K562 (cell line): ENCODE results near the gene SNIP1. TPM values are rescaled to one million over a fixed set of nuclear protein-coding genes. Genes with fewer than 3 reads are reported as not detected.

Source experiments
- ATAC-seq: fragments of 200-7000 bp; cut with Tn5 transposase; 3 replicates; pipeline ENCODE4 v1.9.1; 2020; ENCODE audit warnings: moderate library complexity
- BruUV-seq: library from RNA; stranded (reverse); fragments of 400-500 nt; replicated peaks from 2 replicates; lab custom pipeline; 2021; lab: Mats Ljungman, UMichigan
- CTCF ChIA-PET: fragments of 300-600 bp; formaldehyde crosslinking; extraction: SDS; loops from one replicate; lab custom pipeline; 2021; ENCODE audit warnings: low intra/inter-chr PET ratio; lab: Yijun Ruan, JAX
- POLR2A ChIA-PET: fragments of 300-600, 350-650 bp; sonication (Branson Sonifier 250); formaldehyde crosslinking; extraction: SDS; loops from one replicate; lab custom pipeline; 2021; ENCODE audit warnings: antibody characterized with exemption, inconsistent platforms; lab: Yijun Ruan, JAX
- DNase-seq, 4 experiments: peaks; one replicate each; pipeline versions ENCODE4 v3.0.0 to v3.0.0-alpha.2; 2011 to 2018; ENCODE audit warnings: low spot score in 3 of 4, mixed read lengths in 3 of 4; ENCODE audit errors: extremely low read depth in 1 of 4
- FAIRE-seq: peaks from 2 replicates; lab custom pipeline; 2011; peaks lifted over from hg19 to GRCh38; lab: Jason Lieb, UNC
- H2AFZ ChIP-seq: 2 replicates; pipeline ENCODE4 v1.6.0; 2011; ENCODE audit warnings: low read depth, low read length, control low read depth, inconsistent platforms
- H3K27ac ChIP-seq: fragments of 200-600 bp; 3 replicates; pipeline ENCODE4 v1.8.0; 2011; ENCODE audit warnings: low read depth, mild to moderate bottlenecking, control low read depth, inconsistent platforms, low read length, moderate library complexity, mixed read lengths; ENCODE audit errors: extremely low read depth
- H3K27me3 ChIP-seq, 2 experiments: fragments of 300-600 bp in 1 of 2; 2 replicates in 1 of 2; 3 replicates in 1 of 2; pipeline versions ENCODE4 v1.6.0 to v1.8.0; 2011; ENCODE audit warnings: inconsistent platforms in 2 of 2, low read length in 2 of 2, mild to moderate bottlenecking in 1 of 2, mixed read lengths in 1 of 2, moderate library complexity in 1 of 2; ENCODE audit not compliant: control insufficient read depth in 2 of 2, insufficient read depth in 2 of 2
- H3K36me3 ChIP-seq: fragments of 300-600 bp; 3 replicates; pipeline ENCODE4 v1.8.0; 2011; ENCODE audit warnings: mild to moderate bottlenecking, low read length, inconsistent platforms; ENCODE audit not compliant: control insufficient read depth, insufficient read depth
- H3K4me1 ChIP-seq, 2 experiments: fragments of 200-600 bp in 1 of 2; replicated peaks in 1 of 2; 2 replicates in 1 of 2; 3 replicates in 1 of 2; pipeline versions ENCODE4 v1.5.1 to v1.8.0; 2011; ENCODE audit warnings: inconsistent platforms in 2 of 2, low read length in 2 of 2, mild to moderate bottlenecking in 1 of 2, mixed read lengths in 1 of 2, moderate library complexity in 1 of 2; ENCODE audit not compliant: control insufficient read depth in 2 of 2, insufficient read depth in 2 of 2
- H3K4me2 ChIP-seq: 2 replicates; pipeline ENCODE4 v1.6.1; 2011; ENCODE audit warnings: low read length, control low read depth, inconsistent platforms, mixed read lengths; ENCODE audit not compliant: insufficient read depth
- H3K4me3 ChIP-seq: fragments of 200-600 bp; sonication (generic), shearing (Covaris generic); 2 replicates; pipeline ENCODE4 v1.5.1; 2016; ENCODE audit warnings: control low read depth, inconsistent platforms
- H3K79me2 ChIP-seq: fragments of 200-600 bp; 3 replicates; pipeline ENCODE4 v1.8.0; 2011; ENCODE audit warnings: low read length, inconsistent platforms; ENCODE audit not compliant: control insufficient read depth, insufficient read depth
- H3K9ac ChIP-seq, 2 experiments: 2 replicates each; pipeline versions ENCODE4 v1.6.0 to v1.6.1; 2011; ENCODE audit warnings: low read depth in 2 of 2, low read length in 2 of 2, control low read depth in 1 of 2, inconsistent platforms in 1 of 2, mild to moderate bottlenecking in 1 of 2, mixed read lengths in 1 of 2; ENCODE audit not compliant: insufficient read depth in 1 of 2
- H3K9me1 ChIP-seq: one replicate; pipeline ENCODE4 v1.6.0; 2011; ENCODE audit warnings: inconsistent platforms, mild to moderate bottlenecking, low read length, moderate library complexity; ENCODE audit not compliant: control insufficient read depth, insufficient read depth
- H3K9me3 ChIP-seq: replicated peaks from 2 replicates; pipeline ENCODE4 v1.5.1; 2011; ENCODE audit warnings: low read depth, low read length, inconsistent platforms; ENCODE audit not compliant: control insufficient read depth, insufficient read depth
- H4K20me1 ChIP-seq: replicated peaks from 2 replicates; pipeline ENCODE4 v1.6.1; 2011; ENCODE audit warnings: low read length, inconsistent platforms, mixed read lengths; ENCODE audit not compliant: control insufficient read depth, insufficient read depth
- ARHGAP35 ChIP-seq: fragments of 450-650 bp; IDR thresholded peaks from 2 replicates; pipeline ENCODE4 v1.6.1; 2018; ENCODE audit not compliant: partially characterized antibody
- CBX3 ChIP-seq, 2 experiments: IDR thresholded peaks; 1 replicate in 1 of 2; 2 replicates in 1 of 2; pipeline ENCODE4 v1.6.1; 2012; ENCODE audit warnings: inconsistent platforms in 2 of 2, low read length in 2 of 2, borderline replicate concordance in 1 of 2, control low read depth in 1 of 2
- CREBBP ChIP-seq: IDR thresholded peaks from one replicate; pipeline ENCODE4 v1.6.1; 2012; ENCODE audit warnings: low read depth, mild to moderate bottlenecking, control low read depth, inconsistent platforms, low read length
- FOSL1 ChIP-seq: fragments of 200-800 bp; sonication (Bioruptor generic); conservative IDR thresholded peaks from 2 replicates; pipeline ENCODE4 v1.6.1; 2016; ENCODE audit warnings: missing genetic modification characterization, missing compliant biosample characterization
- HIVEP1 ChIP-seq: fragments of 250-450 bp; sonication (Bioruptor Pico); IDR thresholded peaks from 2 replicates; pipeline ENCODE4 v1.4.0; 2020; ENCODE audit warnings: mild to moderate bottlenecking
- MAFG ChIP-seq: fragments of 450-650 bp; conservative IDR thresholded peaks from 2 replicates; pipeline ENCODE4 v1.6.1; 2016; ENCODE audit warnings: missing genetic modification characterization, missing compliant biosample characterization
- NCOA2 ChIP-seq, 2 experiments: fragments of 450-650 bp; IDR thresholded peaks; 2 replicates each; pipeline ENCODE4 v1.6.1; 2018; ENCODE audit warnings: mild to moderate bottlenecking in 2 of 2, moderate library complexity in 1 of 2; ENCODE audit not compliant: partially characterized antibody in 2 of 2
- NR2C2 ChIP-seq, 2 experiments: fragments of 200-800 bp in 1 of 2; sonication (Bioruptor generic) in 1 of 2; sonication (generic) in 1 of 2; formaldehyde crosslinking in 1 of 2; IDR thresholded peaks; 2 replicates each; pipeline versions ENCODE4 v1.6.1 to v1.8.0; 2016 to 2022; ENCODE audit warnings: mild to moderate bottlenecking in 1 of 2, missing compliant biosample characterization in 1 of 2, missing genetic modification characterization in 1 of 2, missing genetic modification reagents in 1 of 2
- ZC3H11A ChIP-seq: IDR thresholded peaks from 2 replicates; pipeline ENCODE4 v1.6.1; 2012; ENCODE audit warnings: low read depth, low read length, improper control_type of control experiment
- ZKSCAN1 ChIP-seq: fragments of 150-350 bp; IDR thresholded peaks from 2 replicates; pipeline ENCODE4 v1.6.1; 2016; ENCODE audit warnings: low read depth, low read length
- ZNF395 ChIP-seq: fragments of 200-800 bp; sonication (Bioruptor generic); IDR thresholded peaks from 2 replicates; pipeline ENCODE4 v1.6.1; 2017; ENCODE audit warnings: missing genetic modification characterization, missing compliant biosample characterization
- ZSCAN32 ChIP-seq: fragments of 450-650 bp; formaldehyde crosslinking; IDR thresholded peaks from 2 replicates; pipeline ENCODE4 v1.4.0; 2020; ENCODE audit warnings: mild to moderate bottlenecking, moderate library complexity
- WGBS: fragments of 100-300 bp; shearing (Covaris generic); methylation state at CpG from one replicate; pipeline ENCODE4 v1.1.6; 2016; ENCODE audit warnings: low coverage, mixed read lengths; ENCODE audit not compliant: insufficient coverage; ENCODE audit errors: missing lambda C conversion rate; 5-methylcytosine and 5-hydroxymethylcytosine counted together
- in situ Hi-C: fragments of 300-500 bp; cut with MboI; formaldehyde crosslinking; loops from 4 replicates; pipeline ENCODE4 v1.15.0; 2018; ENCODE audit warnings: inconsistent platforms, mixed read lengths
- intact Hi-C: fragments of 100-400 bp; cut with micrococcal nuclease; formaldehyde crosslinking; loops from 2 replicates; pipeline ENCODE4 v1.14.2; 2022
- polyA plus RNA-seq, 8 experiments: library from polyadenylated mRNA; depleted of rRNA in 4 of 8; stranded (reverse) in 5 of 8; unstranded in 3 of 8; fragments of >200 nt; fragmentation: Nextera tagmentation in 2 of 8; fragmentation: Illumina TruSeq in 1 of 8; extraction: Ambion mirVana in 2 of 8; extraction: Trizol in 1 of 8; gene quantifications; 2 replicates each; pipeline versions ENCODE4 v1.2.1 to v1.2.3, GENCODE V29; 2011 to 2014; ENCODE audit warnings: inconsistent platforms in 1 of 8, missing spikeins in 1 of 8
- total RNA-seq, 7 experiments: library from RNA; depleted of rRNA in 6 of 7; stranded (reverse); fragments of >200 nt in 6 of 7; fragmentation: Illumina TruSeq in 2 of 7; extraction: Trizol in 2 of 7; gene quantifications; 2 replicates each; pipeline versions ENCODE4 v1.2.1 to v1.2.3, GENCODE V29; 2011 to 2021; ENCODE audit warnings: low replicate concordance in 1 of 7
- TF ChIP-seq, protein P1 (sequence below): fragments of 250-450 bp; sonication (Bioruptor Pico); IDR thresholded peaks from 2 replicates; pipeline ENCODE4 v1.8.0; 2021; ENCODE audit warnings: borderline replicate concordance, mild to moderate bottlenecking, moderate library complexity; ENCODE audit not compliant: poor library complexity, severe bottlenecking
- TF ChIP-seq, protein P2 (sequence below): fragments of 450-650 bp; IDR thresholded peaks from 2 replicates; pipeline ENCODE4 v1.6.1; 2018; ENCODE audit warnings: mild to moderate bottlenecking, low read depth; ENCODE audit not compliant: partially characterized antibody
- TF ChIP-seq, protein P3 (sequence below): sonication (generic); formaldehyde crosslinking; IDR thresholded peaks from 2 replicates; pipeline ENCODE4 v1.8.0; 2023; ENCODE audit warnings: mild to moderate bottlenecking, missing genetic modification reagents

SNIP1 gene
- total and polyA plus RNA-seq, 9 of the 15 experiments (the other 6 are each of a cell fraction or from before 2014, with no cell fraction given): 2.9 to 25.9 (median 14.6) TPM

- peak; percentile 83 for FAIRE-seq
- intact Hi-C loops: no loop called here
- peaks cover 13 to 17% of the 10 kb centered on the region in 2 experiments; a peak in 4 of 5 replicates for H3K4me1 ChIP-seq
- TF ChIP-seq, protein P1, sequence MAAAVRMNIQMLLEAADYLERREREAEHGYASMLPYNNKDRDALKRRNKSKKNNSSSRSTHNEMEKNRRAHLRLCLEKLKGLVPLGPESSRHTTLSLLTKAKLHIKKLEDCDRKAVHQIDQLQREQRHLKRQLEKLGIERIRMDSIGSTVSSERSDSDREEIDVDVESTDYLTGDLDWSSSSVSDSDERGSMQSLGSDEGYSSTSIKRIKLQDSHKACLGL (CRISPR knock-in tag): no peak
- no peak for TF ChIP-seq NR2C2 (CRISPR knock-in tag; IDR thresholded peaks at IDR 0.05)
- peak; percentile 57 for TF ChIP-seq NR2C2 (tag; IDR thresholded peaks at IDR 0.05)
- no peak for TF ChIP-seq NCOA2 (IDR thresholded peaks at IDR 0.05; ENCODE audit: partially characterized antibody in 2 of 2)
- TF ChIP-seq, protein P2, sequence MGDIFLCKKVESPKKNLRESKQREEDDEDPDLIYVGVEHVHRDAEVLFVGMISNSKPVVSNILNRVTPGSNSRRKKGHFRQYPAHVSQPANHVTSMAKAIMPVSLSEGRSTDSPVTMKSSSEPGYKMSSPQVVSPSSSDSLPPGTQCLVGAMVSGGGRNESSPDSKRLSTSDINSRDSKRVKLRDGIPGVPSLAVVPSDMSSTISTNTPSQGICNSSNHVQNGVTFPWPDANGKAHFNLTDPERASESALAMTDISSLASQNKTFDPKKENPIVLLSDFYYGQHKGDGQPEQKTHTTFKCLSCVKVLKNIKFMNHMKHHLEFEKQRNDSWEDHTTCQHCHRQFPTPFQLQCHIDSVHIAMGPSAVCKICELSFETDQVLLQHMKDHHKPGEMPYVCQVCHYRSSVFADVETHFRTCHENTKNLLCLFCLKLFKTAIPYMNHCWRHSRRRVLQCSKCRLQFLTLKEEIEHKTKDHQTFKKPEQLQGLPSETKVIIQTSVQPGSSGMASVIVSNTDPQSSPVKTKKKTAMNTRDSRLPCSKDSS: no peak
- TF ChIP-seq HIVEP1 (CRISPR knock-in tag): no peak
- TF ChIP-seq FOSL1 (tag): 0 out of 2 replicates have a peak, but pooled peaks have one; percentile 29
- TF ChIP-seq ZNF395 (CRISPR knock-in tag): peak; percentile 7; the same call in 1 of the 2 replicates
- no peak for TF ChIP-seq ZSCAN32 (CRISPR knock-in tag)
- 0 out of 3 replicates have a peak, but pooled peaks of 1 of the 2 experiments have one; percentile 1 for TF ChIP-seq CBX3 (IDR thresholded peaks at IDR 0.05; ENCODE audit: borderline replicate concordance in 1 of 2, low read length in 2 of 2)
- peak; percentile 38; the same call in 1 of the 2 replicates for TF ChIP-seq MAFG (tag)
- TF ChIP-seq CREBBP: no peak
- no peak for TF ChIP-seq ARHGAP35
- TF ChIP-seq ZC3H11A: no peak
- peak; percentile 94 for TF ChIP-seq ZKSCAN1
- TF ChIP-seq, protein P3, sequence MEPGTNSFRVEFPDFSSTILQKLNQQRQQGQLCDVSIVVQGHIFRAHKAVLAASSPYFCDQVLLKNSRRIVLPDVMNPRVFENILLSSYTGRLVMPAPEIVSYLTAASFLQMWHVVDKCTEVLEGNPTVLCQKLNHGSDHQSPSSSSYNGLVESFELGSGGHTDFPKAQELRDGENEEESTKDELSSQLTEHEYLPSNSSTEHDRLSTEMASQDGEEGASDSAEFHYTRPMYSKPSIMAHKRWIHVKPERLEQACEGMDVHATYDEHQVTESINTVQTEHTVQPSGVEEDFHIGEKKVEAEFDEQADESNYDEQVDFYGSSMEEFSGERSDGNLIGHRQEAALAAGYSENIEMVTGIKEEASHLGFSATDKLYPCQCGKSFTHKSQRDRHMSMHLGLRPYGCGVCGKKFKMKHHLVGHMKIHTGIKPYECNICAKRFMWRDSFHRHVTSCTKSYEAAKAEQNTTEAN (CRISPR knock-in tag): peak; percentile 31; the same call in 1 of the 2 replicates
Observed at GRCh38 chr1:37515185-37516034, 38.7 kb downstream of the SNIP1 start.

More at GRCh38 chr1:37515185-37516034, 38.7 kb downstream of the SNIP1 start:
- 21% methylated on average over 18 of the region's 18 CpGs for WGBS
- POLR2A ChIA-PET: interaction anchor here (0.5 to 4.5 kb wide), 20 partner anchors 10 to 1706 kb away, joined by 3 to 42 read pairs (median 6); partner anchors contain the start of genes SNIP1 and ZC3H12A
- ATAC-seq (peak; percentile 35), DNase-seq (peak in 2 of 4 experiments; percentile 51 to 73)
- Histone ChIP-seq H3K4me2 (peak overlapping the region; percentile 96), H3K27ac (peak overlapping the region; percentile 99), H3K9me3 (no peaks in the 10 kb centered on the region), H3K4me3 (peak overlapping the region; percentile 97), H3K36me3 (peaks cover 25% of the 10 kb centered on the region), H3K9ac (peak overlapping the region; percentile 96 to 97), H2AFZ (peak overlapping the region; percentile 98), H3K79me2 (peaks cover 41% of the 10 kb centered on the region), H3K27me3 (no peaks in the 10 kb centered on the region), H4K20me1 (peaks cover 4% of the 10 kb centered on the region; the same call in 1 of the 2 replicates), H3K9me1 (peaks cover 4% of the 10 kb centered on the region)
- BruUV-seq: TSS peak; percentile 45
- in situ Hi-C loops: no loop called here
- CTCF ChIA-PET: interaction anchor here (0.6 kb wide), 1 partner anchor 32 kb away, joined by 3 read pairs; no protein-coding TSS in a partner anchor
